HG02885 (cell line): ENCODE results near the gene GPR150.

Source experiments
- ATAC-seq: cut with Tn5 transposase; IDR thresholded peaks from one replicate; pipeline ENCODE4 v1.9.1; 2021; ENCODE audit warnings: mild to moderate bottlenecking; ENCODE audit not compliant: unreplicated experiment, poor library complexity

GPR150 gene

DNA sequence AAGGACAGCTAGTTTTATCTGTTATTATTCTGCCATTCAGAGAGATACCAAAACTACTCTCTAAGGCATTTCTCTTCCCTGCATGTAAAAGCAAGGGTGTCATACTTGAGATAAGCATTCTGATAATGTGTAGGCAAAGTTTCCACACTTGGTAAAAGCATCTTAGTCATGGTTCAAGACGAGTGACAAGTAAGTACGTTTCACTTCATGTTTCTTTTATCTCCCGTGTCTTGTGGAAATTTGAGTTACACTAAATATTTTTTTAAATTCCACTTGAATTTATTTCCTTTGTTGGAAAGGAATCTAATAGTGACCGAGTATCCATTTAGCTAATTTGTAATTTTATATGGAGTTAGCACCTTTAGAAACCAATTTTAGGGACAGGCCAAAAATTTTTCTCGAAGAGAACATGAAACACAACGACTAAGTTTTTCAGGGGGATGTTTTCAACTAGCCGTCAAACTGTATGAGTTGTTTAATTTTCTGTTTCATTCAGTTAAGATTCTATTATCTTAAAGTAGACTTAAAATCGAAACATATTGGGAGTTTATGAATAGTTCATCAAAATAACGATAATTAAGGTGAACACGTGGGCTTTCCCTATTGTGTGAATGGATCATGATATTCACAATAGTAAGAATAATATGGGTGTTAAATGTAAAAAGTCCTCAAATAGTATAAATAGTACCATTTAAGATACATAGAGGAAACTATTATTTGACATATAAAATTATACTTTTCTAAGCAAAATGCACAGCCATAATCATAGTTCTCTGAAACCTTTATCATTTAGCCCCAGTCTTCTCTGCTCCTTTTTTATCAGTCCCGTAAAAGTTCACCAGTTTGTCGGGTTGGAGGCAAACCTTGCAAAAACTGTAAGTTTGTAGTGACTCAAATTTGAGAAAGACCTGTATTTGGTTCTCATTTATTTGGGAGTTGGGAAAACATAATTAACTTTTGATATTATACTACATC, 28.3 kb downstream of the GPR150 start:
- ATAC-seq: peak; percentile 15

DNA sequence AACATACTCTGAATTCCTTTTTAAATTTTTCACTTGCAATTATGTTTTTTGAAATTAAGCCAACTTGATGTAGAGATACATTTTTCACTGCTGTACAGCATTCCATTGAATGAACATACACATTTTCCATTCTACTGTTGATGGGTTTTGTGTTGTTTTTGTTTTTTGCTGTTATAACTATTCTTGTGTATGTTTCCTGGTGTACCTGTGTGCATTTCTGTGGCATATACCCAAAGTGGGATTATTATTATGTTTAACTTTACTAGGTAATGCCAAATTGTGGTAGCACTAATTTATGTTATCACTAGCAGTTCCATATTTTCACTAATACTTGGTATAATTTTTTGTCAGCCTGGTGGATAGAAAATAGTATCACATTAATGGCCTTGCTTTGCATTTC, 29.4 kb downstream of the GPR150 start:
- ATAC-seq: no peak

DNA sequence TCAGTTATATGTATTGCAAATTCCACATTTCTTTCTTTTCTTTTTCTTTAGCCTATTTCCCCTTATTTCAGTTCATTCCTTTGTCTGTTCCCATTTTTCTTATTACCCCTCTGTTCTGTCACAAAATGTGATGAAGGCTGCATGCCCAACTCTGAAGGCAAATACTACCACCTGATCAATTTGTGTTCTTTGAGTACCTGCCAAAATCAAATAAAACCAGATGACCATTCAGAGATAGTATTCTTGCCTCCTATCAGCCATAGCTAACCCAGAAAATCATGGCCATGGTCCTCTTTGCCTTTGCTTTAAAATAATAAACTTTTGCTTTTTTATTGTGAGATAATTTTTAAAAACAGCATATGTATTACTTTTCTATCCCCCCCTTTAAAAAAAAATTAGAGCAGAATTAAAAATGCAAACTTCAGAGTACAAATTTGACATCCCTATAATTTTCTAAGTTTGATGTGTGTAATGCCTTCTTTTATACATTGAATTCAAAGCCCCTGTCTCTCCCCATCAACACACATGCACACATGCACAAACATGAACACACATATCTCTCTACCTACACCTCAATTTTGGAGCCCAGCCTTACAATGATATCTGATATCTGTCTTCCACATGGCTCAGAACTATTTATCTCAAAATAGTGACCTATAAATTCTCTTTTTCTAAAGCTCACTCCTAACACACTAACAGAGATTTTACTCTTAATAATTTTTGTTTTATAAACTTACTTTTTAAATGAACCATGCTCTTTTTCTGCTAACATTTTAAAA, 30.1 kb downstream of the GPR150 start:
- ATAC-seq: no peak

DNA sequence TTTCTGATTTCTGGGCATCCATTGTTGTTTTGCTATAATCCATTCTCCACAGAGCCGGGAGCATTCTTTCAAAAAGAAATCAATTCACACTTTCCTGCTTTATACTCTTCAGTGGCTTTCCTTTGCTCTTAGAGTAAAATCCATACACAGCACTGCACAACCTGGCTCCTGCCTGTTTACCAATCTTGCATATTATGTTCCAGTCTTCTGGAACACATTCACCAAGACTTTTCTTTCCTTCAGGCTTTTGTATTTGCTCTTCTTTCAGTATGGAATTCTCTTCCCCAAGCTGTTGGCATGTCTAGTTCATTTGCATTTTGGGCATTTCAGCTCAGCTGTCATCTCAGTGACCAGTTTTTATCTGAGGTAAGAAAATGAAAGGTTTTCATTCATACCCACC, 33.0 kb downstream of the GPR150 start:
- no peak for ATAC-seq

DNA sequence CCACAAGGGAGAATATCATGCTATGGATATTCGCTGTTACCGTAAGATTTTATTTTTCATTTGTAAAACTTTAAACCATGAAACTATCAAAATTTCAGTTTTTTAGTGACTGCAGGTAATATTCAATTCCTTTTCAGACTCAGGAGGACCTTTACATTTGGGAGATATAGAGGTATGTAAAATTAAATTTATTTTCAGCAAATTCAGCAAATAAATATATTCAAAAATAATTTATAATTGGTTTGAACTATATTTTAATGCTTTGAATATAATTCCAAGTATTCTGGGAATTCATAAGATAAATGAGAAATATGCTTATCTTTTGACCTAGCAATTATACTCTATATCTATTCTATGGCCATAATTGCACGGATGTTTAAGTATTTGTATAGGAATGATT, 34.3 kb downstream of the GPR150 start:
- ATAC-seq: no peak

DNA sequence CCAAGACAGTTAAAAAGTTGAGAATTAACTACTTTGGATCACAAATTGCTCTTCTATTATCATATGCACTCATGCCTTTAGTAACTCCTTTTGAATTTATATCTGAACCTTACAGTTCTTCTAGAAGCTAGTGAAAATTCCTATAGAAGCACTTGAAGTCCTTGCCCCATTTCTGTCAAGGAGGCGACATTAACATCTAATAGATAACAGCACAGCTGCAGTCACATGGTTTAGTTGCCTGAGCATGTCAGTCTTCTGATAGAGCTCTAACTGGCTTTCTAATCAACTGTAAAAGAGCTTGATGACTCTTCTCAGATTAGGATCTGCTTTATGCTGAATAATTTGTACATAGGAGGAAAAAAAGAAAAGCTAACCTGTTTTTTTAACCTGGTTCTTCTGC, 35.7 kb downstream of the GPR150 start:
- no peak for ATAC-seq

DNA sequence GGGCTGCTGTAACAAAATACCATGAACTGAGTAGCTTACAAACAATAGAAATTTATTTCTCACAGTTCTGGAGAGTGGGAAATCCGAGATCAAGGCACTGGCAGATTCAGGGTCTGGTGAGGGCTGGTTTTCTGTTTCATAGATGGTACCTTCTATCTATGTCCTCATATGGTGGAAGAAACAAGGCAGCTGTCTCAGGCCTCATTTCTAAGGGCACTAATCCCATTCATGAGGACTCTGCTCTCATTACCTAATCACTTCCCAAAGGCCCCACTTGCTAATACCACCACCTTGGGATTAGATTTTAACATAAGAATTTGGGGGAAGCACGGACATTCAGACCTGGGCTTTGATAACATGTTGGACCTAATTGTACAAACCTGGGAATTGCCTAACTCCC, 40.2 kb downstream of the GPR150 start:
- no peak for ATAC-seq

DNA sequence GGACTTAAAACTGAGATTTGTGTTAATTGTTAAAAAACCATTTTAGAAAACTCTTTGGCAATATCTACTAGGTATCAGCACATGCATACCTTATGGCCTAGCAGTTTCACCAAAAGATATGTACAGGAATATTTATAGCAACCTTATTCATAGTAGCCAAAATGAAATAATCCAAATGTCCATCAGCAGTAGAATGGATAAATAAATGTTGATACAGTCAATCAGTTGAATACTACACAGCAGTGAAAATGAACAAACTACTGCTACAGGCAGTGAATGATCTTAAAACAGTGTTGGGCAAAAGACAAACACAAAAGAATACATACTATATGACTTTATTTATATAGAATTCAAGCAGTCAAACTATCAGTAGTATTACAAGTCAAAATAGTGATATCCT, 43.1 kb downstream of the GPR150 start:
- ATAC-seq: no peak

DNA sequence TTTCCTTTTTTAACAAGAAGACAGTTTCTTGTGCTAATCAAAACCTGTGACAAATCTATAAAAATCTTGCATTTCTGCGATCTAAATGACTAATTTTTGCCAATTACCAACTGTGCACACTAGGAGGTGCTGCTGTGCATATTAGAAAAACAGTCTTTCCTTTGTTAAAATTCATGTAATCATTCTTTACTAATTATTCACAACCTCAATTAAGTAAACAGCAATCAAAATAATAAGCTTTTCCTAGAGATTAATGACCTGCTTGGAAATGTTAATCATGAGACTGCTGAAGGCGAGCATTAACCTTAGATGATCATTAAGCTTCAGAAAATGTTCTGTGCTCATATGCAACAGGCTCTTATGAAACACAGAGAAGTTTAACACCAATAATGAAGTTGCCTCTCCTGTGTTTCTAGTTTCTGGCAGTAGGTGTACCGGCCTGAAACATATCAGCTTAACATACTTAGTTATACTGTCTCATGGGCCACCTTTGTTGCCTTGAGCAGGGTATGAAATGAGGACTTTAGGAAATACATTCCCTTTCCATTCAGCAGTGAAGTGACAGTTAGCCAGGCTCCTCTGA, 44.4 kb downstream of the GPR150 start:
- no peak for ATAC-seq

DNA sequence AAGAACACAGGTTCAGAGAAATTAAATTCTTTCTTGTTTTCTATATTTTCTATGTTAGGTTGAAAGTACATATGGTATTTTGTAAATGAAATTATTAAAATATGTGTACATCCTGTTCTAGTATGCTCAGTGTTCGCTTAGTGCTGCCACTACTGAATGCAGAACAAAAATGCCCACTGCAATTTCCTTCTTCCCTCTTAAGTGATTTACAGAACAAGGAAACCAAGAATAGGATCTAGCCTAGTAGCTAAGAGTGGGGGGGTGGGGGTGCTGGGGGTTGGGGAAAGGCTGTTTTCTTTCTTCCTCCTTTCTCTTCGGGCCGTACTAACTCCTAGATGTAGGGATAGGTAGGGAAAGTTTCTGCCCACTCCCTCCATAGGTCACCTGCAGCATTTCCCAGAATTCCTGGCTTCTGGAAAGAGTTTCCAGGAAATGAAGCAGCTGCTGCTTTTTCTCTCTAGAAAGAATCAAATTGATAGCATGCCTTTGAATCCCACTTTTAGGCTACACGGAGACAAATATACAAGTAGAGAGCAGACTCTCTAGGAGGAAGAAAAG, 47.3 kb downstream of the GPR150 start:
- ATAC-seq: no peak

DNA sequence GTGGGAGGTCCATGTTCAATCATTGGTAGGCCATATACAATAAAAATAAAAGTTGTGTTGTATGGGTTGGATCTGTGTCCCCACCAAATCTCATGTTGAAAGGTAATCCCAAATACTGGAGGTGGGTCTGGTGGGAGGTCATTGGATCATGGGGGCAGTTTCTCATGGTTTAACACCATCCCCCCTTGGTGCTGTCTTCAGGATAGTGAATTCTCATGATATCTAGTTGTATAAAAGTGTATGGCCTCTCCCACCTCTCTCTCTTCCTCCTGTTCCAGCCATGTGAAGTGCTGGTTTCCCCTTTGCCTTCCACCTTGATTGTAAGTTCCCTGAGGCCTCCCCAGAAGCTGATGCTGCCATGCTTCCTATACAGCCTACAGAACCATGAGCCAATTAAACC, 47.8 kb downstream of the GPR150 start:
- no peak for ATAC-seq

DNA sequence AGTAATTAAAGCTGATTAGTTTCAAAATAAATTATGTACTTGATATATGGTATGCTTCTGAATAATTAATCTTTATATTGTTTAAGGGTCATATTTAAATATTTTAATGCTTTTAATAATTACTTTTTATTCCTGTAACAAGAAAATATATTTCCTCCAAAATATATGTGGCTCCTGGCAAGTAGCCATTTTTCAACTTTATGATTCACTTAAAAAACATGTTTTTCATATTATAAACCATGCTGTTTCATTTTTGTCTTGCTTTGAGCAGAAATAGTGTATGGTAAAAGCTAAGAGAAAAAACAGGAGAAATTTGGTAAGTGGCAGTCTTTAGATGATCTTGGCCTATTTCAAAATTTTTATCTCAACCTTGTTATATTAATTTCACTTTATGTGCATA, 48.3 kb downstream of the GPR150 start:
- ATAC-seq: no peak

DNA sequence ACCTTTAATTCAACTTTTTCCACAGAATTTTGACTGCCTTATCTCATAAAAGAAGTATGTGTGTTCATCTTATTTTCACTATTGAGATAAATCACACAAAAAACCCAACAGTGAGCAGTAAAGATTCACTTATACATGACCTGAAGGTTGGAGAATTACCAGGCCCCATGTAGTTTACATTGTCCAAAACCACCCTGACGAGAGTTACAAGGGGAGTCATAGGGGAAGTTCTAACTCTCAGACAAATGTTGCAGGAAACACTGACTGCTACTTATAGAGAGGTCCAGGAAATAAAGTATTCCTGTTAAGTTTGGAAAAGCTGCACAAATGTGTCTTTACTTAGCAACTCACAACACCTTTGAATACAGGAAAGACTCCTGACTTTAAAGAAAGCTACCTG, 48.8 kb downstream of the GPR150 start:
- ATAC-seq: no peak

DNA sequence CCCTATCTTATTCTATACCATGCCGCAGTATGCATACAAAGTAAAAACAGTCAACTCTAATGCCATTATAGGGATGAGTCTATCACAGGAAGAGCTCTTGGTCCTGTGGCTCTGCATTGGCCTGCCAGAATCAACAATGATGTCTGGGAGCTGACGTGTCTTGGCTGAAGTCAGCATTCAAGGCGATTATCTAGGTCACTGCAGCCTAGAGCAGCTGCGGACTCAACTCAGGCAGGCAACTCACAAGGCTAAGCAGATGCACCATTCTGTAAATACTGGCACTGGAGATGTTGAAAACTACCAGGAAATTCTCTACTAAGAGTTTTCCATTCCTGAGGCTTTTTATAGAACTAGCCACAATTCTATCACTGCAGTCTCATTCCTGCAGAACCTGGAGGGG, 49.7 kb downstream of the GPR150 start:
- no peak for ATAC-seq

DNA sequence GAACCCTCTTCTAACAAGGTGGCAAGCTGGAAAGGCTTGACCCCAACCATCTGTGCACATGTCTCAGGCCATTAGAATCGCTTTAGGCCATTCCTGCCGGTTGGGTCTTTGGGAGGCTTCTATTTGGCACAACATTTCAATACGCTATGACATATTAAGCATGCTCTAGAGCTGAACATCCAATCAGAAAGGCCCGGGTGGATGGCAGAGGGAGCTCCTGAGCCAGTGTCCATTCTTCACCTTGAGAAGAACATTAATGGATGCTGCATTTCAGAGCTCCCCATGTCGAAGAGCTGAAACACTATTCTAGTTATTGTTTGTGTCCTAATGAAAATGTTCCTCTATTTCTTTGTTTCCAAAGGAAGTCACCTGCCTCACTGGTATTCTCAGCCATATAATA, 50.1 kb downstream of the GPR150 start:
- no peak for ATAC-seq

DNA sequence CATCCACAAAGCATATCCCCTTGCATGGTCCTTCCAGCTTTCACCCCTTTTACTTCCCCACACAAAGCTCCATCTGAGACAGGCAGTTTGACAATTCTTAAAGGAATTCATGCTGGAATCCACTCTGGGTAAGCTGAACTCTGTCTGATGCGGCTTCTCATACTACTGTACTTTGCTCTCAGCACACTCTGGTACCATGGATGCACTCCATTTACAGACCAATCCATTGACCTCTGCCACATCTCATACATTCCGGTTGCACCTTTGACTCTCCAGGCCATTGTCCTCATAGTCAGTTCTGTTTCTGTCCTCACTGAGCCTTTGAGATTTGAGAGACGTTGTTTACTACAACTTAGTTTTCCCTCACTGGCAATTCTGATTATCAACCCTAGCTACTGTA, 50.7 kb downstream of the GPR150 start:
- no peak for ATAC-seq
